Peyer's patch (tissue), 4 donors: Measurements from ENCODE around the gene FARS2. TPM values are rescaled to one million over a fixed set of nuclear protein-coding genes. Genes with fewer than 3 reads are reported as not detected.

Experiments used
- DNase-seq, 3 donors: peaks; one replicate each; pipeline ENCODE4 v3.0.0-alpha.2; 2017 to 2019
- H3K27ac ChIP-seq, 4 donors: fragments of 200-600 bp; sonication (generic); one replicate each; pipeline ENCODE4 v1.5.1; 2016 to 2019
- H3K27me3 ChIP-seq, 2 donors: fragments of 200-600 bp; sonication (generic); one replicate each; pipeline ENCODE4 v1.5.1; 2019
- H3K36me3 ChIP-seq, 3 donors: fragments of 200-600 bp; sonication (generic); one replicate each; pipeline ENCODE4 v1.5.1; 2016 to 2019
- H3K4me1 ChIP-seq, 4 donors: fragments of 200-600 bp; sonication (generic); one replicate each; pipeline ENCODE4 v1.5.1; 2016 to 2019
- H3K4me3 ChIP-seq, 4 donors: fragments of 200-600 bp; sonication (generic); 1 replicate in 3 of 4; 2 replicates in 1 of 4; pipeline ENCODE4 v1.5.1; 2016 to 2019; ENCODE audit warnings: mild to moderate bottlenecking in 1 of 4
- H3K9me3 ChIP-seq, 4 donors: fragments of 200-600 bp; sonication (generic); one replicate each; pipeline ENCODE4 v1.5.1; 2016 to 2019; ENCODE audit warnings: mild to moderate bottlenecking in 1 of 4
- CTCF ChIP-seq, 6 experiments: fragments of 450-650 bp in 4 of 6; fragments of 200-600 bp in 2 of 6; sonication (generic) in 1 of 6; IDR thresholded peaks; one replicate each; pipeline ENCODE4 v1.5.1; 2017 to 2019; ENCODE audit warnings: antibody characterized with exemption in 6 of 6, mild to moderate bottlenecking in 3 of 6, moderate library complexity in 1 of 6
- POLR2A ChIP-seq, 2 donors: fragments of 450-650 bp; IDR thresholded peaks; one replicate each; pipeline ENCODE4 v1.5.1; 2017; ENCODE audit warnings: antibody characterized with exemption in 2 of 2, mild to moderate bottlenecking in 2 of 2, moderate library complexity in 2 of 2
- total RNA-seq, 4 donors: library from RNA; depleted of rRNA; stranded (reverse); fragments of >200 nt; gene quantifications; one replicate each; pipeline ENCODE4 v1.1.0, GENCODE V29; 2016

The FARS2 gene
- total RNA-seq, 4 donors from 2014 or later, result 9.5 to 42.1 (median 17.1) TPM

GRCh38 chr6:5512422-5512821 is 251.1 kb downstream of the FARS2 start:
- H3K27ac ChIP-seq, result no peak overlapping the region
- no peak for DNase-seq
- H3K9me3 ChIP-seq, result no peaks in the 10 kb centered on the region
- no peaks in the 10 kb centered on the region for H3K36me3 ChIP-seq
- H3K4me3 ChIP-seq, result no peak overlapping the region
- H3K4me1 ChIP-seq, result no peaks in the 10 kb centered on the region
- H3K27me3 ChIP-seq, result no peaks in the 10 kb centered on the region
- TF ChIP-seq POLR2A (IDR thresholded peaks at IDR 0.05) (no peak), CTCF (IDR thresholded peaks at IDR 0.05) (no peak)

- no peak overlapping the region for H3K27ac ChIP-seq
- no peak for TF ChIP-seq POLR2A (IDR thresholded peaks at IDR 0.05)
- TF ChIP-seq CTCF (IDR thresholded peaks at IDR 0.05), result no peak
- H3K27me3 ChIP-seq, result no peaks in the 10 kb centered on the region
- no peak for DNase-seq
- no peaks in the 10 kb centered on the region for H3K4me1 ChIP-seq
- no peak overlapping the region for H3K4me3 ChIP-seq
- H3K36me3 ChIP-seq, result no peaks in the 10 kb centered on the region
- no peaks in the 10 kb centered on the region for H3K9me3 ChIP-seq
These were observed 252.1 kb downstream of the FARS2 start for GRCh38 chr6:5513408-5513807.

GRCh38 chr6:5514353-5514752 is 253.0 kb downstream of the FARS2 start:
- DNase-seq, result no peak
- no peak overlapping the region for H3K27ac ChIP-seq
- H3K27me3 ChIP-seq, result no peaks in the 10 kb centered on the region
- no peaks in the 10 kb centered on the region for H3K36me3 ChIP-seq
- TF ChIP-seq POLR2A (IDR thresholded peaks at IDR 0.05) (no peak), CTCF (IDR thresholded peaks at IDR 0.05) (no peak)
- no peak overlapping the region for H3K4me3 ChIP-seq
- no peaks in the 10 kb centered on the region for H3K4me1 ChIP-seq
- no peaks in the 10 kb centered on the region for H3K9me3 ChIP-seq

- no peaks in the 10 kb centered on the region for H3K36me3 ChIP-seq
- H3K9me3 ChIP-seq, result no peaks in the 10 kb centered on the region
- no peak overlapping the region for H3K4me3 ChIP-seq
- H3K4me1 ChIP-seq, result no peaks in the 10 kb centered on the region
- H3K27me3 ChIP-seq, result no peaks in the 10 kb centered on the region
- H3K27ac ChIP-seq, result no peak overlapping the region
- DNase-seq, result no peak
- TF ChIP-seq POLR2A (IDR thresholded peaks at IDR 0.05) (no peak), CTCF (IDR thresholded peaks at IDR 0.05) (no peak)
These were observed 253.9 kb downstream of the FARS2 start for GRCh38 chr6:5515200-5515599.

GRCh38 chr6:5516036-5516435 is 254.7 kb downstream of the FARS2 start:
- H3K36me3 ChIP-seq, result no peaks in the 10 kb centered on the region

More at GRCh38 chr6:5516036-5516435, 254.7 kb downstream of the FARS2 start:
- Histone ChIP-seq H3K4me3 (no peak overlapping the region), H3K4me1 (no peaks in the 10 kb centered on the region), H3K9me3 (no peaks in the 10 kb centered on the region), H3K27me3 (no peaks in the 10 kb centered on the region), H3K27ac (no peak overlapping the region)
- TF ChIP-seq CTCF (IDR thresholded peaks at IDR 0.05) (no peak), POLR2A (IDR thresholded peaks at IDR 0.05) (no peak)
- DNase-seq, result no peak
